IPS-20b (cell line): ENCODE measurements around the gene ZNG1C.
"Not testable (repeated sequence)": the region's sequence is repeated elsewhere in the genome, so short reads cannot be mapped to it uniquely, and the experiment has no call there.

ENCODE experiments used
- H3K27ac ChIP-seq: one replicate; pipeline ENCODE4 v1.5.1; 2013; ENCODE audit warnings: low read length
- H3K27me3 ChIP-seq: 2 replicates; pipeline ENCODE4 v1.6.1; 2013; ENCODE audit warnings: mild to moderate bottlenecking, low read length, inconsistent platforms; ENCODE audit not compliant: insufficient read depth
- H3K36me3 ChIP-seq: 2 replicates; pipeline ENCODE4 v1.6.1; 2013; ENCODE audit warnings: low read depth, mild to moderate bottlenecking, inconsistent platforms, low read length, moderate library complexity; ENCODE audit not compliant: insufficient read depth
- H3K4me1 ChIP-seq: 2 replicates; pipeline ENCODE4 v1.6.1; 2013; ENCODE audit warnings: mild to moderate bottlenecking, control low read depth, inconsistent platforms, low read length, moderate library complexity; ENCODE audit not compliant: insufficient read depth
- H3K4me3 ChIP-seq: 2 replicates; pipeline ENCODE4 v1.5.1; 2013; ENCODE audit warnings: mild to moderate bottlenecking, low read length, inconsistent platforms
- H3K9ac ChIP-seq: 2 replicates; pipeline ENCODE4 v1.6.1; 2013; ENCODE audit warnings: low read depth, mild to moderate bottlenecking, inconsistent platforms, low read length, moderate library complexity
- H3K9me3 ChIP-seq: 2 replicates; pipeline ENCODE4 v1.6.1; 2013; ENCODE audit warnings: mild to moderate bottlenecking, low read depth, low read length, inconsistent platforms; ENCODE audit not compliant: insufficient read depth

Gene ZNG1C

DNA sequence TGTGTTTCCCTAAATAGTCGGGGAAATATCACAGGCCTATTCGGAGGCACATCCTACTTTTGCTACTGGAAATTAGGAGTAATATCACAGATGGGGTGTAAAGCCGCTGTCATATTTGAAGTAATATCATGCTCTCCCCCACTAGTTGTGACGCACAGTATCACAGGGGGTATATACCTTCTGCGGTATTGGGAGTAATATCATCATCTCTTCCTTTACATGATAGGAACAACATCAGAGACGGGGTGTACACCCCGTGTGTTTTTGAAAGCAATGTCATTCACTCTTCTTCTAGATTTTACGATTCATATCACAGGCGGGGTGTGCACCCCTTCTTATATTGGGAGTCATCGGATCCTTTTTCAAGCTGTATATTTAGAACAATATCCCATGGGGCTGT is 76.4 kb downstream of the ZNG1C start:
- not testable (repeated sequence) for H3K9ac ChIP-seq, H3K4me1 ChIP-seq, H3K4me3 ChIP-seq, H3K36me3 ChIP-seq, H3K27ac ChIP-seq, H3K9me3 ChIP-seq
- H3K27me3 ChIP-seq, result peaks cover 14% of the 10 kb centered on the region; the same call in 1 of the 2 replicates

DNA sequence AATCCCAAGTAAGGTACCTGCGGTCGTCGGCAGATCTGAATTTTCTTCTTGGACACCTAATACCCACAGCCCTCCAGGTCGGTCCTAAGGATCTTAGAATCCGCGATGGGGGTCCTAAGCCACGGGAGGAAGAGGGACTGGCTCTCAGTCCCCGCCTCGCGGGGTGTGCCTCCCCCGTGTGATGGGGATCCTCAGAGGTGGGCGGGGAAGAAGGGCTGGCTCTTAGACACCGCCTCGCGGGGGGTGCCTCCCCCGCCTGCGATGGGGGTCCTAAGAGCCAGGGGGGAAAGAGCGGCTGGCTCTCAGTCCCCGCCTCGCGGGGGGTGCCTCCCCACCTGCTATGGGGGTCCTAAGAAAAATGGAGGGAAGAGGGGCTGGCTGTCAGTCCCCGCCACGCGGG is 82.0 kb downstream of the ZNG1C start:
- H3K9me3 ChIP-seq, result not testable (repeated sequence)

DNA sequence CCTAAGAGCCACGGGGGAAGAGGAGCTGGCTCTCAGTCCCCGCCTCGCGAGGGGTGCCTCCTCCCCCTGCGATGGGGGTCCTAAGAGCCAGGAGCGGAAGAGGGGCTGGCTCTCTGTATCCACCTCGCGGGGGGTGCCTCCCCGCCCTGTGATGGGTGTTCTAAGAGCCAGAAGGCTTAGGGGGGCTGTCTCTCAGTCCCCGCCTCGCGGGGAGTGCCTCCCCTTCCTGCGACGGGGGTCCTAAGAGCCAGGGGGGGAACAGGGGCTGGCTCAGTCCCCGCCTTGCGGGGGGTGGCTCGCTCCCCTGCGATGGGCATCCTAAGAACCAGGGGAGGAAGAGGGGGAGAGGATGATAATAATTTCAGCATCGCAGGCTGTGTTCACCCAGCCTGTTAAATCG is 82.7 kb downstream of the ZNG1C start:
- not testable (repeated sequence) for H3K4me3 ChIP-seq, H3K9ac ChIP-seq, H3K9me3 ChIP-seq, H3K27me3 ChIP-seq, H3K36me3 ChIP-seq, H3K4me1 ChIP-seq, H3K27ac ChIP-seq

More for the DNA sequence above, 82.0 kb downstream of the ZNG1C start:
- not testable (repeated sequence) for H3K9ac ChIP-seq, H3K27me3 ChIP-seq, H3K4me3 ChIP-seq, H3K27ac ChIP-seq, H3K4me1 ChIP-seq, H3K36me3 ChIP-seq

DNA sequence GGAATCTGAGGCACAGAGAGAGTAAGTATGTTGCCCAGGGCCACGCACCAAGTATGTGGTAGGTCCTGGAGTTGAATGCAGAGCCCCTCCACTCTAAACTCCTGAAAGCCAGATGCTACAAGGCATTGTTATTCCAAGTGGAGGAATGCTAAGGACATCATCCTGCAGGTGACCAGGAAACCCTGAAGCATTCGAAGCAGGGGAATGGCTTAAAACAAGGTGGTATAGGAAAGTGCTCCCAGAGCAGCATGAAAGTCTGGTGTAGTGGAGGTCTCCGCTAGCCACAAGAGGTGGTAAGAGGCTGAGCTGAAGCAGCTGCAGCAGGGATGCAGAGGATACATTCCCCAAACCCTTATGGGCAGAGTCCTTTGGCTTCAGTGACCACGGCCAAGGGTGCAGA is 87.3 kb downstream of the ZNG1C start:
- H3K27me3 ChIP-seq, H3K4me1 ChIP-seq, H3K27ac ChIP-seq, H3K4me3 ChIP-seq, H3K36me3 ChIP-seq, H3K9ac ChIP-seq, H3K9me3 ChIP-seq: not testable (repeated sequence)

DNA sequence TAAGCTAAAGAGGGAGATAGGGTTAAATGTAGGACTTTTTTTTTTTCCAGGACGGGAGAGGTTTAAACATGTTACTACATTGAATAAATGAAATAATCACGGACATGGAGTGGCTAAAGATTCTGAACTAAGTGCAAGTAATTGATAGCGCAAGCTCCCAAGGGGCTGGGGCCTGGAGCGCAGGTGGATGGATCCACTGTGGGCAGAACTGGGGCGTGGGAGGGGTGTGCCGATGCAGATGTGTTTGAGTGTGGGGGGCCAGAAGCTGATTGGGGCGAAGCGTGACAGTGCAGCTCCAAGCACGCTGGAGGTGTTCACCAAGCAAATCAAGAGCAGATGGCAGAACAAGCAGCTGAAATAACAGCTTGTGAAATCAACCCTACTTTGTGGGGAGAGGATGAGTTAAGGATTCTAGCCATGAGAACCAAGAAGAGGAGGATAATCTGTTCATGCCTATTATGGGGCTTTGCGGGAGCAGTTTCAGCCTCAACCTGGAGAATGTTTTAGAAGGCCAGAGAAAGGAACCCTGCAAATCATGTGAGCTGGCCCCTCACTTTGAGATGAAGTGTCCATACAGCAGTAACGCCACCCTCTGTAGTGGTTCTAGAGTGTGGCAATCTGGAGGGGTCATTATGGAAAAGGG is 88.9 kb downstream of the ZNG1C start:
- not testable (repeated sequence) for H3K4me3 ChIP-seq, H3K36me3 ChIP-seq, H3K4me1 ChIP-seq, H3K27ac ChIP-seq, H3K9me3 ChIP-seq, H3K9ac ChIP-seq, H3K27me3 ChIP-seq

DNA sequence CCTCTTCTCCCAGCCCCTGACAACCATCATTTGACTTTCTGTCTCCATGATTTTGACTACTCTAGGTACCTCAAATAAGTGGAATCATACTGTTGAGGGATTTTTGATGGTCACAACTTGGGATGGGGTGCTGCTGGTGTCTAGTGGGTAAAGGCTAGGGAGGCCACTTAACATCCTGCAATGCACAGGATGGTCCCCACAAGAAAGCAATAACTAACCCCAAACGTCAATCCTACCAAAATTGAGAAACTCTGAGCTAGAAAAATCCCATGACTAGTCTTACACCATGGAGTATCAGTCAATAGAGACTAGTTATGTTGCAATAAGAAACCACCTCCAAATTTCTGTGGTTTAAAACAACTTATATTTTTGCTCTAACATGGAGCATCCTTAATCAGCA is 90.3 kb downstream of the ZNG1C start:
- not testable (repeated sequence) for H3K27ac ChIP-seq, H3K36me3 ChIP-seq, H3K27me3 ChIP-seq, H3K9me3 ChIP-seq, H3K4me1 ChIP-seq, H3K4me3 ChIP-seq, H3K9ac ChIP-seq

DNA sequence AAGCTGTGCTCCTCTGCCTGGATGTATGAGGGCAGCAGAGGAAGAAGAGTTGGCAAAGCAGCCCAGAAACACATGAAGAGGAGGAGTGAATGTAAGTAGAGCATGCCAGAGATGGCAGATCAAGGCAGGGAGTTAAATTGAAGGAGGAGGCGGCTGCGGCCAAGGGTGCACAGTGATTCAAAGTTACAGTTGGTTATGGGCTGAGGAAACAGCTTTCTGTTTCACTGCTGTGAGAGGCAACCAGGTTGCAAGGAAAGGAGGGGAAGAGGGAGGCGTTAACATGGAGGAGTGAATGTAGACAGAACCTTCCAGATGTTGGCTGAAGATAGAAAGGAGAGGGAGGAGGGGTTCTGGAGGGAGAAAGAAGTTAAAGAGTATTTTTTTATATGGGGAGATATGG is 94.2 kb downstream of the ZNG1C start:
- H3K9ac ChIP-seq, H3K36me3 ChIP-seq, H3K4me3 ChIP-seq, H3K9me3 ChIP-seq, H3K27ac ChIP-seq, H3K4me1 ChIP-seq, H3K27me3 ChIP-seq: not testable (repeated sequence)

DNA sequence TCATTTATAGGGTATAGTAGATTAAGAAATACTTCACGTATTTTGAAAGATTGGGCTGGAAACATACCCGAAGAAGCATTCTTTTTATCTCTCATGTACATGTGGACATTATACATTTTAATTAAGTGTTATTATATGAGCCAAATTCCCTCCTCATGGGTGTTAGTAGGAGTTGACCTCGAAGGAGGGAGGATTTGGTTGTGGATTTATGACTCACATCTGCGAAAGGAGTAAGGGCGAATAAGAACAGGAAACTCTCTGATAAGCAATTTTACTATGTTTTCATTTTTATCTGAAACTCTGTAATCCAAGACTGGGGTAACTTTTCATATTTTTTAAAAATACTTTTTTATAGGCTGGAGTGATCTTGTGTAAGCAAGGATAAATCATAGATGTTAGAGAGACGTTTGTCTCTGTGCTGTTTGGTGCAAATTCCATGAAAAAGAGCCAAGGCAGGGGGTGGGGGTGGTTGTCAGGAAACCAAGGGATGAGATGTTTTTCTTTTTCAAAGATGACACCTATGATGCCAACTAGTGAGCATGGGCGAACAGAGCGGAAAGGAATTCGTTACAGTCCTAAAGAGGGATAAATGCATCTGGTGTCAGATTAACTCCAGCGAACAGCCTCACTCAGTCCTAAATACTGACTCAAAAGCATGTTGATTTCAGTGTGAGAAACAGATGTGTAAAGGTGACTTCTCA is 95.0 kb downstream of the ZNG1C start:
- H3K36me3 ChIP-seq, H3K4me3 ChIP-seq, H3K27me3 ChIP-seq, H3K9me3 ChIP-seq, H3K4me1 ChIP-seq, H3K27ac ChIP-seq, H3K9ac ChIP-seq: not testable (repeated sequence)

DNA sequence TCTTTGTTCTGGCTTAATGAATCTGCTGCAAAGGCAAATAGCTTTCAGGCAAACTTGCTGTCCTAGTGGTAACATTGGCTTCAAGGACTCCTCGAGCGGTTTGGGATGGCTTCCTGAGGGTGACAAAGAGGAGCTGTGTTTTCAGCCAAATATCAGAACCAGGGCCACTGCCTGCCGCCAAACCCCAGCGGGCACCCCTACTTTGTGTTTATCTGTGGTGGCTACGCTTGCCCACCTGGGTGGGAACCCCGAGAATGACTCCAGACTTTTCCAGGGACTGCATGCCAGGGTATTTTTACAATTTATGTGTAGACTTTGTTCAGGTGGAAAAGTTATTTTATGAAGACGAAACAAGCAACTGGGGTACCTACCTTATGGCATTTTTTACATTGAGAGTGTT is 96.2 kb downstream of the ZNG1C start:
- H3K9ac ChIP-seq, H3K4me1 ChIP-seq, H3K36me3 ChIP-seq, H3K4me3 ChIP-seq, H3K27me3 ChIP-seq, H3K9me3 ChIP-seq, H3K27ac ChIP-seq: not testable (repeated sequence)

DNA sequence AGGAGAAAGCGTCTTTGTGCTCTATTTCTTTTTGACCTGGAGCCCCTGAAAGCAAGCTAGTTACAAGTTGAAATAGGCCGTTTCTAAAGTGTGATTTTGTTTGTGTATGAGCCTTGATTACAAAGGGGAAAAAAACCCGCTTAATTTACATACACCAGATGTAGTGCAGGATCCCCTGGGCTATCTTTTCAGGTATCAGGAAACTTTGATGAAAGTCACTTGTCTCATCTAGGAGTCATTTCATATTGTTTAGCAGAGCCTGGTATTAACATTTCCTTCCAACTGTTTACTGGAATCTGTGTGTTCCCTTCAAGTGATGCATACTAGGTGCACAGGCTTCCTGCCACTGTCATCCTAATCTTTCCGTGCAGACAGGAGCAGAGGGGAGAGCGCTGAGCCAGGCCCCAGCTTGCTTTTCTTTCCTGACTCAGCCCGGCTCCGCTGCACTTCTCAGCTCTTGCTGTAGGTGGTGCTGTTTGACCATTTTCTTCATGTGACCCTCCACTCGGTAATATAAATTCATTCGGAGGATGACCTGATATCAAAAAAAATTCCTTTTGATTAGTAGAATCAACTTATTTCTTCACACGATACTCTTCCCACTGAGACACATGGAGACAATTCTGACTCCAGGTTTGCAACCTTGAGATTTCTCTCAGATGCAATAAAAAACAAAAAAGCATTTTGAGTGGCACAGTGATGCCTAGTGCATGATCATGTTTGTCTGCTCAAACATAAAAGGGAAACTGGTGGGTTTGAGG is 100.7 kb downstream of the ZNG1C start:
- H3K4me3 ChIP-seq, H3K9ac ChIP-seq, H3K9me3 ChIP-seq, H3K27ac ChIP-seq, H3K4me1 ChIP-seq, H3K36me3 ChIP-seq: not testable (repeated sequence)
- H3K27me3 ChIP-seq, result peaks cover 19% of the 10 kb centered on the region

DNA sequence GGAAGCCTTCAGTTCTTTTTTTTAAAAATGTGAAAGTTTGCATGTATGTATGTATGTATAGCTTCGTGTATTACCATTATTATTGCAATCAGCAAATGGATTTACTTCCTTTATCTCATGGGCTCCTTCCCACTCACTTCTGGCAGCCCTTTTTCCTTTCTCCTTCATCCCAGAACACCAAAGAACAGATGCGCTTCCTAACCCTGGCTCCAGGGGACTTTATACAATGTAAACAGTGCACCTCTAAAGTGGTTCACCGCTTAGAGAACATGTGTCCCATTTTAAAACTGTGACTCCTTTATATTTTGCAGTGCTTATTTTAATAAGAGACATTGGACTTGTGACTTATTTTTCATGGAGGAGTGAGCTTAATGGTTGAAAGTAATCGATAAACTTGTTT is 101.5 kb downstream of the ZNG1C start:
- H3K9ac ChIP-seq, H3K36me3 ChIP-seq, H3K4me1 ChIP-seq, H3K27ac ChIP-seq, H3K9me3 ChIP-seq, H3K4me3 ChIP-seq: not testable (repeated sequence)
- peaks cover 19% of the 10 kb centered on the region for H3K27me3 ChIP-seq

DNA sequence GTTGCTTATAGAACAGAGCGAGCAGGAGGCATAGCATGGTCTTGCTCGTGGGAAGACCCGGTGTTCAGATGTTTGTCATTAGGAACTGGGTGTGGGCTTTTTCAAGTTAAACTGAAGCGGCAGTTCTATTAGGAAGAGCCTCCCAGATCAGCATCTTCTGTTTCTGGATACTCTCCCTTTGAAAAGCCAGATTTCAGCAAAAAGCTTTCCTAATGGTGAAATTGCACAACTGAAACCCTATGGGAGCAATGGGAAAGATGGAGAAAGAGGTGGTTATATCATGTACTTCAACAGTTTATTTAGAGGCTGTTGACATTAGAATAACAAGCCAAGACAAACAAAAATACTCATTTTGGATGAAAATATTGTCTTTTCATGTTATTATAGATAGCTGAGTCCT is 102.2 kb downstream of the ZNG1C start:
- H3K9ac ChIP-seq, H3K9me3 ChIP-seq, H3K4me1 ChIP-seq, H3K36me3 ChIP-seq, H3K4me3 ChIP-seq, H3K27ac ChIP-seq: not testable (repeated sequence)
- H3K27me3 ChIP-seq, result peaks cover 19% of the 10 kb centered on the region
